Measurements from ENCODE around the gene SCD5.

SCD5 gene

GRCh38 chr4:82801910-82802521 is 3.4 kb upstream of the SCD5 start:
- peaks cover 26 to 40% of the 10 kb centered on the region in 2 experiments for H3K4me1 ChIP-seq (ENCODE audit: control insufficient read depth in 1 of 2, insufficient read depth in 1 of 2, low read depth in 1 of 2, low read length in 1 of 2)

GRCh38 chr4:82799006-82799881 is 648 bp upstream of the SCD5 start:
- H3K9me3 ChIP-seq = no peaks in the 10 kb centered on the region
- H3K4me1 ChIP-seq (ENCODE audit: control insufficient read depth in 1 of 2, insufficient read depth in 1 of 2, low read depth in 1 of 2, low read length in 1 of 2) = peaks cover 26 to 40% of the 10 kb centered on the region in 2 experiments
- H3K27me3 ChIP-seq = peaks cover 75% of the 10 kb centered on the region
- no peak overlapping the region for H3K27ac ChIP-seq
- no peak for TF ChIP-seq CTCF (IDR thresholded peaks at IDR 0.05)
- H3K36me3 ChIP-seq = no peaks in the 10 kb centered on the region
- peak overlapping the region; percentile 43 to 68 for H3K4me3 ChIP-seq (ENCODE audit: low read depth in 1 of 2, low read length in 1 of 2)

More at GRCh38 chr4:82801910-82802521, 3.4 kb upstream of the SCD5 start:
- no peaks in the 10 kb centered on the region for H3K36me3 ChIP-seq
- H3K4me3 ChIP-seq (ENCODE audit: low read depth in 1 of 2, low read length in 1 of 2) = no peak overlapping the region
- H3K27ac ChIP-seq = no peak overlapping the region
- peaks cover 52% of the 10 kb centered on the region for H3K27me3 ChIP-seq
- H3K9me3 ChIP-seq = no peaks in the 10 kb centered on the region
- TF ChIP-seq CTCF (IDR thresholded peaks at IDR 0.05) = no peak

GRCh38 chr4:82797405-82798111 is 1.0 kb downstream of the SCD5 start:
- peaks cover 21 to 28% of the 10 kb centered on the region in 2 experiments for H3K4me1 ChIP-seq (ENCODE audit: control insufficient read depth in 1 of 2, insufficient read depth in 1 of 2, low read depth in 1 of 2, low read length in 1 of 2)
- H3K36me3 ChIP-seq = no peaks in the 10 kb centered on the region
- no peaks in the 10 kb centered on the region for H3K9me3 ChIP-seq
- H3K27me3 ChIP-seq = peaks cover 86% of the 10 kb centered on the region
- no peak for TF ChIP-seq CTCF (IDR thresholded peaks at IDR 0.05)
- no peak overlapping the region for H3K27ac ChIP-seq
- H3K4me3 ChIP-seq (ENCODE audit: low read depth in 1 of 2, low read length in 1 of 2) = peak overlapping the region; percentile 23 to 68

- H3K36me3 ChIP-seq = no peaks in the 10 kb centered on the region
- TF ChIP-seq CTCF (IDR thresholded peaks at IDR 0.05) = no peak
- H3K27me3 ChIP-seq = peaks cover 84% of the 10 kb centered on the region
- no peaks in the 10 kb centered on the region for H3K9me3 ChIP-seq
- peaks cover 21 to 28% of the 10 kb centered on the region in 2 experiments for H3K4me1 ChIP-seq (ENCODE audit: control insufficient read depth in 1 of 2, insufficient read depth in 1 of 2, low read depth in 1 of 2, low read length in 1 of 2)
- H3K4me3 ChIP-seq (ENCODE audit: low read depth in 1 of 2, low read length in 1 of 2) = peak overlapping the region in 1 of 2 experiments; percentile 68
- no peak overlapping the region for H3K27ac ChIP-seq
Measured at GRCh38 chr4:82797040-82797404, 1.6 kb downstream of the SCD5 start.

- H3K27me3 ChIP-seq = peaks cover 45% of the 10 kb centered on the region
- H3K4me1 ChIP-seq (ENCODE audit: control insufficient read depth in 1 of 2, insufficient read depth in 1 of 2, low read depth in 1 of 2, low read length in 1 of 2) = peaks cover 9% of the 10 kb centered on the region in 2 experiments
- no peaks in the 10 kb centered on the region for H3K9me3 ChIP-seq
- H3K36me3 ChIP-seq = no peaks in the 10 kb centered on the region
- no peak overlapping the region for H3K4me3 ChIP-seq (ENCODE audit: low read depth in 1 of 2, low read length in 1 of 2)
- TF ChIP-seq CTCF (IDR thresholded peaks at IDR 0.05) = no peak
- H3K27ac ChIP-seq = no peak overlapping the region
Measured at GRCh38 chr4:82792912-82793649, 5.5 kb downstream of the SCD5 start.
